HCT116 (cell line): ENCODE data around the gene BMF.

Experiments
- CBX3 ChIP-seq: IDR thresholded peaks from 2 replicates; pipeline ENCODE4 v1.6.1; 2012; ENCODE audit warnings: low read depth
- EGR1 ChIP-seq: IDR thresholded peaks from 2 replicates; pipeline ENCODE4 v1.6.1; 2012; ENCODE audit warnings: low read depth
- EZH2 ChIP-seq: fragments of 200-600 bp; sonication (generic); IDR thresholded peaks from 2 replicates; pipeline ENCODE4 v1.6.1; 2017; ENCODE audit warnings: antibody characterized with exemption, mixed run types
- EZH2phosphoT487 ChIP-seq: fragments of 200-600 bp; IDR thresholded peaks from 2 replicates; pipeline ENCODE4 v1.6.1; 2018; ENCODE audit warnings: antibody characterized with exemption, borderline replicate concordance
- JUND ChIP-seq: IDR thresholded peaks from 2 replicates; pipeline ENCODE4 v1.6.1; 2012
- POLR2A ChIP-seq: IDR thresholded peaks from 2 replicates; pipeline ENCODE4 v1.7.0; 2011; ENCODE audit warnings: borderline replicate concordance; ENCODE audit not compliant: insufficient read depth, insufficient read length; ENCODE audit errors: extremely low read depth
- RAD21 ChIP-seq: IDR thresholded peaks from 2 replicates; pipeline ENCODE4 v1.6.1; 2012; ENCODE audit warnings: low read depth, mild to moderate bottlenecking
- SP1 ChIP-seq: IDR thresholded peaks from 2 replicates; pipeline ENCODE4 v1.6.1; 2012; ENCODE audit warnings: low read depth
- ZFX ChIP-seq: fragments of 450-650 bp; IDR thresholded peaks from 2 replicates; pipeline ENCODE4 v1.6.1; 2017
- TF ChIP-seq, protein P1 (sequence below), 3 experiments: fragments of 200-600 bp in 1 of 3; sonication (generic) in 1 of 3; IDR thresholded peaks in 2 of 3; conservative IDR thresholded peaks in 1 of 3; 2 replicates each; pipeline ENCODE4 v1.5.1; 2012 to 2017; ENCODE audit warnings: low read depth in 2 of 3, low read length in 2 of 3, antibody characterized with exemption in 1 of 3, borderline replicate concordance in 1 of 3, control low read depth in 1 of 3, mild to moderate bottlenecking in 1 of 3, mixed read lengths in 1 of 3, mixed run types in 1 of 3, moderate library complexity in 1 of 3; ENCODE audit not compliant: insufficient read depth in 1 of 3
- TF ChIP-seq, protein P2 (sequence below): IDR thresholded peaks from 2 replicates; pipeline ENCODE4 v1.6.1; 2012; ENCODE audit warnings: low read depth
- TF ChIP-seq, protein P3 (sequence below): IDR thresholded peaks from 2 replicates; pipeline ENCODE4 v1.6.1; 2012
- TF ChIP-seq, protein P4 (sequence below): IDR thresholded peaks from 2 replicates; pipeline ENCODE4 v1.6.1; 2012

DNA sequence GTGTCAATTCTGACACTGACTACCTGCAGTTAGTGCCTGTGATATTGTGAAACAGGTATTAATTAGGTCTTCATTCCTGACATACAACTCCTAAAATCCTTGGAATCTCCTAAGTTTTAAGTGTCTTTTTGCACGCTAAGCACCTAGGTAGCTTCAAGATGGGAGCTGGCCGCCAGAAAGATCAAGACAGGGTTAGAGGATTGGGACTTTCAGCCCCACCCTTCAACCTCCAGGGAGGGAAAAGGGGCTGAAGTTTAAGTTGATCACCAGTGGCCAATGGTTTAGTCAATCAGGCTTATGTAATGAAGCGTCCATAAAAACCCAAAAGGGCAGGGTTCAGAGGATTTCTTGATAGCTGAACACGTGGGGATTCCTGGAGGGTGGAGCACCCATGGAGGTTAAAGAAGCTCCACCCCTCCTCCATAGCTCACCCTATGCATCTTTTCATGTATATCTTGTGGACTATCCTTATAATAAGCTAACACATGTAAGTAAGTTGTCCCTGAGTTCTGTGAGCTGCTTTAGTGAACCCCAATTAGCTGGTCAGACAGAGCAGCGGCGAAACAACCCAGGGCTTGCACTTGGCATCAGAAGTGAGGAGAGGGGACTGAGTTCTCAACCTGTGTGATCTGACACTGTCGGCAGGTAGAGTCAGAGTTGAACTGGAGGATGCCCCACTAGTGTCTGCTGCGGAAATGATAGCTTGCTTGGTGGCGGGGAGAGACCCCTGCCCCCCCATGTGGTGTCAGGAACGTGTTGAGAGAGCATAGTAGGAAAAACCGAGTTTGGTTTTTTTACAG lies 56.9 kb downstream of the BMF start:
- TF ChIP-seq EZH2phosphoT487 (no peak), SP1 (no peak), EZH2 (no peak), POLR2A (no peak), RAD21 (no peak), EGR1 (no peak), JUND (no peak), CBX3 (no peak), ZFX (no peak)
- TF ChIP-seq, protein P1, sequence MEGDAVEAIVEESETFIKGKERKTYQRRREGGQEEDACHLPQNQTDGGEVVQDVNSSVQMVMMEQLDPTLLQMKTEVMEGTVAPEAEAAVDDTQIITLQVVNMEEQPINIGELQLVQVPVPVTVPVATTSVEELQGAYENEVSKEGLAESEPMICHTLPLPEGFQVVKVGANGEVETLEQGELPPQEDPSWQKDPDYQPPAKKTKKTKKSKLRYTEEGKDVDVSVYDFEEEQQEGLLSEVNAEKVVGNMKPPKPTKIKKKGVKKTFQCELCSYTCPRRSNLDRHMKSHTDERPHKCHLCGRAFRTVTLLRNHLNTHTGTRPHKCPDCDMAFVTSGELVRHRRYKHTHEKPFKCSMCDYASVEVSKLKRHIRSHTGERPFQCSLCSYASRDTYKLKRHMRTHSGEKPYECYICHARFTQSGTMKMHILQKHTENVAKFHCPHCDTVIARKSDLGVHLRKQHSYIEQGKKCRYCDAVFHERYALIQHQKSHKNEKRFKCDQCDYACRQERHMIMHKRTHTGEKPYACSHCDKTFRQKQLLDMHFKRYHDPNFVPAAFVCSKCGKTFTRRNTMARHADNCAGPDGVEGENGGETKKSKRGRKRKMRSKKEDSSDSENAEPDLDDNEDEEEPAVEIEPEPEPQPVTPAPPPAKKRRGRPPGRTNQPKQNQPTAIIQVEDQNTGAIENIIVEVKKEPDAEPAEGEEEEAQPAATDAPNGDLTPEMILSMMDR (IDR thresholded peaks at IDR 0.05 in 2 of 3, conservative IDR thresholded peaks at IDR 0.05 in 1 of 3; ENCODE audit: borderline replicate concordance in 1 of 3, insufficient read depth in 1 of 3, low read depth in 2 of 3, low read length in 2 of 3), result no peak
- TF ChIP-seq, protein P2, sequence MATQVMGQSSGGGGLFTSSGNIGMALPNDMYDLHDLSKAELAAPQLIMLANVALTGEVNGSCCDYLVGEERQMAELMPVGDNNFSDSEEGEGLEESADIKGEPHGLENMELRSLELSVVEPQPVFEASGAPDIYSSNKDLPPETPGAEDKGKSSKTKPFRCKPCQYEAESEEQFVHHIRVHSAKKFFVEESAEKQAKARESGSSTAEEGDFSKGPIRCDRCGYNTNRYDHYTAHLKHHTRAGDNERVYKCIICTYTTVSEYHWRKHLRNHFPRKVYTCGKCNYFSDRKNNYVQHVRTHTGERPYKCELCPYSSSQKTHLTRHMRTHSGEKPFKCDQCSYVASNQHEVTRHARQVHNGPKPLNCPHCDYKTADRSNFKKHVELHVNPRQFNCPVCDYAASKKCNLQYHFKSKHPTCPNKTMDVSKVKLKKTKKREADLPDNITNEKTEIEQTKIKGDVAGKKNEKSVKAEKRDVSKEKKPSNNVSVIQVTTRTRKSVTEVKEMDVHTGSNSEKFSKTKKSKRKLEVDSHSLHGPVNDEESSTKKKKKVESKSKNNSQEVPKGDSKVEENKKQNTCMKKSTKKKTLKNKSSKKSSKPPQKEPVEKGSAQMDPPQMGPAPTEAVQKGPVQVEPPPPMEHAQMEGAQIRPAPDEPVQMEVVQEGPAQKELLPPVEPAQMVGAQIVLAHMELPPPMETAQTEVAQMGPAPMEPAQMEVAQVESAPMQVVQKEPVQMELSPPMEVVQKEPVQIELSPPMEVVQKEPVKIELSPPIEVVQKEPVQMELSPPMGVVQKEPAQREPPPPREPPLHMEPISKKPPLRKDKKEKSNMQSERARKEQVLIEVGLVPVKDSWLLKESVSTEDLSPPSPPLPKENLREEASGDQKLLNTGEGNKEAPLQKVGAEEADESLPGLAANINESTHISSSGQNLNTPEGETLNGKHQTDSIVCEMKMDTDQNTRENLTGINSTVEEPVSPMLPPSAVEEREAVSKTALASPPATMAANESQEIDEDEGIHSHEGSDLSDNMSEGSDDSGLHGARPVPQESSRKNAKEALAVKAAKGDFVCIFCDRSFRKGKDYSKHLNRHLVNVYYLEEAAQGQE, result no peak
- TF ChIP-seq, protein P3, sequence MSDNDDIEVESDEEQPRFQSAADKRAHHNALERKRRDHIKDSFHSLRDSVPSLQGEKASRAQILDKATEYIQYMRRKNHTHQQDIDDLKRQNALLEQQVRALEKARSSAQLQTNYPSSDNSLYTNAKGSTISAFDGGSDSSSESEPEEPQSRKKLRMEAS, result no peak
- TF ChIP-seq, protein P4, sequence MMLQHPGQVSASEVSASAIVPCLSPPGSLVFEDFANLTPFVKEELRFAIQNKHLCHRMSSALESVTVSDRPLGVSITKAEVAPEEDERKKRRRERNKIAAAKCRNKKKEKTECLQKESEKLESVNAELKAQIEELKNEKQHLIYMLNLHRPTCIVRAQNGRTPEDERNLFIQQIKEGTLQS, result no peak
